Endometrial microvascular endothelial cells (primary cell): ENCODE data around the gene TMIGD1. TPM values are rescaled to one million over a fixed set of nuclear protein-coding genes. Genes with fewer than 3 reads are reported as not detected.
"Not testable (repeated sequence)": the region's sequence is repeated elsewhere in the genome, so short reads cannot be mapped to it uniquely, and the experiment has no call there.

ENCODE experiments used
- in situ Hi-C: cut with HindIII; loops from 2 replicates; pipeline ENCODE4 v1.10.0; 2017; ENCODE audit warnings: low sequenced_read_pairs, low pct_unique_long_range_greater_than_20kb; ENCODE audit errors: inconsistent ontology term
- total RNA-seq: library from RNA; depleted of rRNA; stranded (reverse); fragments of >200 nt; gene quantifications from one replicate; pipeline ENCODE4 v1.2.3, GENCODE V29; 2015; ENCODE audit errors: inconsistent ontology term

The TMIGD1 gene
- total RNA-seq, 1 donor from 2014 or later: not detected

- in situ Hi-C loops: no loop called here
These were observed 28.0 kb upstream of the TMIGD1 start for GRCh38 chr17:30361766-30362279.

- in situ Hi-C loops: no loop called here
These were observed 26.4 kb upstream of the TMIGD1 start for GRCh38 chr17:30360086-30360808.

GRCh38 chr17:30358055-30358760 is 24.4 kb upstream of the TMIGD1 start:
- in situ Hi-C loops: no loop called here

GRCh38 chr17:30357476-30357875 is 23.6 kb upstream of the TMIGD1 start:
- in situ Hi-C loops: no loop called here

- in situ Hi-C loops: no loop called here
These were observed 20.8 kb upstream of the TMIGD1 start for GRCh38 chr17:30354701-30355100.

GRCh38 chr17:30352240-30352814 is 18.5 kb upstream of the TMIGD1 start:
- in situ Hi-C loops: no loop called here

GRCh38 chr17:30351735-30352134 is 17.9 kb upstream of the TMIGD1 start:
- in situ Hi-C loops: no loop called here

- in situ Hi-C loops: not testable (repeated sequence)
These were observed 17.4 kb upstream of the TMIGD1 start for GRCh38 chr17:30351263-30351662.

GRCh38 chr17:30349252-30349651 is 15.4 kb upstream of the TMIGD1 start:
- in situ Hi-C loops: no loop called here

- in situ Hi-C loops: no loop called here
These were observed 13.6 kb upstream of the TMIGD1 start for GRCh38 chr17:30347488-30347887.

- in situ Hi-C loops: no loop called here
These were observed 12.5 kb upstream of the TMIGD1 start for GRCh38 chr17:30346221-30346795.

GRCh38 chr17:30345527-30346075 is 11.7 kb upstream of the TMIGD1 start:
- in situ Hi-C loops: no loop called here

- in situ Hi-C loops: no loop called here
These were observed 11.2 kb upstream of the TMIGD1 start for GRCh38 chr17:30345089-30345433.

GRCh38 chr17:30344283-30345088 is 10.6 kb upstream of the TMIGD1 start:
- in situ Hi-C loops: no loop called here

GRCh38 chr17:30343796-30344195 is 9.9 kb upstream of the TMIGD1 start:
- in situ Hi-C loops: no loop called here

GRCh38 chr17:30343244-30343643 is 9.4 kb upstream of the TMIGD1 start:
- in situ Hi-C loops: not testable (repeated sequence)

GRCh38 chr17:30341703-30342249 is 7.9 kb upstream of the TMIGD1 start:
- in situ Hi-C loops: no loop called here

- in situ Hi-C loops: no loop called here
These were observed 7.0 kb upstream of the TMIGD1 start for GRCh38 chr17:30340801-30341356.
